Measurements from ENCODE around the gene CYB561A3.

Gene CYB561A3

GRCh38 chr11:61369372-61370348 is 8.0 kb upstream of the CYB561A3 start:
- peak; percentile 29 for DNase-seq (ENCODE audit: low spot score)

- DNase-seq (ENCODE audit: low spot score) = no peak
These were observed 7.0 kb upstream of the CYB561A3 start for GRCh38 chr11:61368646-61369045.

- DNase-seq (ENCODE audit: low spot score) = no peak
These were observed 5.7 kb upstream of the CYB561A3 start for GRCh38 chr11:61367406-61367805.

- no peak for DNase-seq (ENCODE audit: low spot score)
These were observed 2.5 kb upstream of the CYB561A3 start for GRCh38 chr11:61364012-61364675.

- DNase-seq (ENCODE audit: low spot score) = peak; percentile 30
These were observed 827 bp upstream of the CYB561A3 start for GRCh38 chr11:61362542-61362875.

GRCh38 chr11:61361237-61361740 is 393 bp downstream of the CYB561A3 start:
- no peak for DNase-seq (ENCODE audit: low spot score)

- no peak for DNase-seq (ENCODE audit: low spot score)
These were observed 2.2 kb downstream of the CYB561A3 start for GRCh38 chr11:61359516-61359915.

GRCh38 chr11:61358566-61358965 is 3.1 kb downstream of the CYB561A3 start:
- DNase-seq (ENCODE audit: low spot score) = no peak

GRCh38 chr11:61357894-61358239 is 3.8 kb downstream of the CYB561A3 start:
- DNase-seq (ENCODE audit: low spot score) = no peak

- DNase-seq (ENCODE audit: low spot score) = peak; percentile 51
These were observed 4.3 kb downstream of the CYB561A3 start for GRCh38 chr11:61357233-61357893.

- no peak for DNase-seq (ENCODE audit: low spot score)
These were observed 5.0 kb downstream of the CYB561A3 start for GRCh38 chr11:61356706-61357105.

- DNase-seq (ENCODE audit: low spot score) = no peak
These were observed 7.5 kb downstream of the CYB561A3 start for GRCh38 chr11:61354208-61354607.

- DNase-seq (ENCODE audit: low spot score) = no peak
These were observed 8.3 kb downstream of the CYB561A3 start for GRCh38 chr11:61353131-61354067.

GRCh38 chr11:61352038-61352437 is 9.6 kb downstream of the CYB561A3 start:
- DNase-seq (ENCODE audit: low spot score) = no peak

GRCh38 chr11:61350803-61351202 is 10.9 kb downstream of the CYB561A3 start:
- no peak for DNase-seq (ENCODE audit: low spot score)

- no peak for DNase-seq (ENCODE audit: low spot score)
These were observed 11.3 kb downstream of the CYB561A3 start for GRCh38 chr11:61350336-61350735.

- no peak for DNase-seq (ENCODE audit: low spot score)
These were observed 11.8 kb downstream of the CYB561A3 start for GRCh38 chr11:61349916-61350315.

GRCh38 chr11:61349189-61349751 is 12.4 kb downstream of the CYB561A3 start:
- no peak for DNase-seq (ENCODE audit: low spot score)

GRCh38 chr11:61347916-61348461 is 13.7 kb downstream of the CYB561A3 start:
- no peak for DNase-seq (ENCODE audit: low spot score)

- DNase-seq (ENCODE audit: low spot score) = no peak
These were observed 15.5 kb downstream of the CYB561A3 start for GRCh38 chr11:61345954-61346843.

Data from Ammon's horn (tissue), 1 donor.